ENCODE measurements around the gene MYH9. TPM values are rescaled to one million over a fixed set of nuclear protein-coding genes. Genes with fewer than 3 reads are reported as not detected.

The MYH9 gene
- polyA plus RNA-seq, 1 donor from 2014 or later: 7.1 TPM

DNA sequence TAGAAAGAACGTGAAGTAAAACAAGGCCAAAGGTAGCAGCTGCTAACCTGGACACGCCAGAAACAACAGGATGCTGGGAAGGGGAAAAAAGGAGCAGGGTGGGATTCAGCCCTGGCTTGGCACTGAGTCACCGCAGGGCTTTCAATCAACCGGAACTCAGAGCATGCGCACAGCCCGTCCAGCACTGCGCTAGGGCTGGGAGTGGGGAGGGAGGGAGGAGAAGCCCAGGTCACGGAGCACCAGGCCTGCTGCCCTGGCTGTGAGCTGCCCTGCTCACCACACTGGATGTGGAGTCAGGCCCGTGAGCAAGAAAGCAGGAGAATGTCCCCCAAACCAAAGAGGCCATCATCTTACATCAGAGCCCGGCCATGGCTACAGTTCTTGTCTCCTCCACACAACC lies 83.3 kb downstream of the MYH9 start:
- Histone ChIP-seq H3K4me3 (ENCODE audit: low read length) (no peak overlapping the region), H2AFZ (ENCODE audit: low read depth, low read length) (no peak overlapping the region), H3K9ac (ENCODE audit: low read length) (no peak overlapping the region), H3K9me3 (ENCODE audit: low read length) (no peaks in the 10 kb centered on the region), H3K27me3 (ENCODE audit: insufficient read depth, low read depth, low read length) (no peaks in the 10 kb centered on the region), H3F3A (ENCODE audit: insufficient read depth, low read length, poor library complexity, severe bottlenecking) (no peaks in the 10 kb centered on the region), H3K79me2 (replicated peaks; ENCODE audit: insufficient read depth, low read length) (no peaks in the 10 kb centered on the region), H3K9me2 (ENCODE audit: insufficient read depth, low read length) (no peaks in the 10 kb centered on the region), H3K36me3 (ENCODE audit: insufficient read depth, low read length) (no peaks in the 10 kb centered on the region), H3K4me2 (ENCODE audit: low read length) (no peak overlapping the region), H4K20me1 (ENCODE audit: insufficient read depth) (no peaks in the 10 kb centered on the region), H3K27ac (ENCODE audit: low read length) (no peak overlapping the region)
- no peak for TF ChIP-seq EZH2 (IDR thresholded peaks at IDR 0.05; ENCODE audit: borderline replicate concordance, insufficient read depth, low read length, poor library complexity, severe bottlenecking)
- TF ChIP-seq POLR2AphosphoS5 (IDR thresholded peaks at IDR 0.05): no peak
- no peak for TF ChIP-seq SMC3 (conservative IDR thresholded peaks at IDR 0.05; ENCODE audit: poor library complexity)
- no peak for TF ChIP-seq EP300 (conservative IDR thresholded peaks at IDR 0.05; ENCODE audit: poor library complexity, severe bottlenecking)
- TF ChIP-seq TAF1 (IDR thresholded peaks at IDR 0.05; ENCODE audit: low read depth): no peak
- TF ChIP-seq RAD21 (conservative IDR thresholded peaks at IDR 0.05): no peak
- TF ChIP-seq, protein P1, sequence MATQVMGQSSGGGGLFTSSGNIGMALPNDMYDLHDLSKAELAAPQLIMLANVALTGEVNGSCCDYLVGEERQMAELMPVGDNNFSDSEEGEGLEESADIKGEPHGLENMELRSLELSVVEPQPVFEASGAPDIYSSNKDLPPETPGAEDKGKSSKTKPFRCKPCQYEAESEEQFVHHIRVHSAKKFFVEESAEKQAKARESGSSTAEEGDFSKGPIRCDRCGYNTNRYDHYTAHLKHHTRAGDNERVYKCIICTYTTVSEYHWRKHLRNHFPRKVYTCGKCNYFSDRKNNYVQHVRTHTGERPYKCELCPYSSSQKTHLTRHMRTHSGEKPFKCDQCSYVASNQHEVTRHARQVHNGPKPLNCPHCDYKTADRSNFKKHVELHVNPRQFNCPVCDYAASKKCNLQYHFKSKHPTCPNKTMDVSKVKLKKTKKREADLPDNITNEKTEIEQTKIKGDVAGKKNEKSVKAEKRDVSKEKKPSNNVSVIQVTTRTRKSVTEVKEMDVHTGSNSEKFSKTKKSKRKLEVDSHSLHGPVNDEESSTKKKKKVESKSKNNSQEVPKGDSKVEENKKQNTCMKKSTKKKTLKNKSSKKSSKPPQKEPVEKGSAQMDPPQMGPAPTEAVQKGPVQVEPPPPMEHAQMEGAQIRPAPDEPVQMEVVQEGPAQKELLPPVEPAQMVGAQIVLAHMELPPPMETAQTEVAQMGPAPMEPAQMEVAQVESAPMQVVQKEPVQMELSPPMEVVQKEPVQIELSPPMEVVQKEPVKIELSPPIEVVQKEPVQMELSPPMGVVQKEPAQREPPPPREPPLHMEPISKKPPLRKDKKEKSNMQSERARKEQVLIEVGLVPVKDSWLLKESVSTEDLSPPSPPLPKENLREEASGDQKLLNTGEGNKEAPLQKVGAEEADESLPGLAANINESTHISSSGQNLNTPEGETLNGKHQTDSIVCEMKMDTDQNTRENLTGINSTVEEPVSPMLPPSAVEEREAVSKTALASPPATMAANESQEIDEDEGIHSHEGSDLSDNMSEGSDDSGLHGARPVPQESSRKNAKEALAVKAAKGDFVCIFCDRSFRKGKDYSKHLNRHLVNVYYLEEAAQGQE (IDR thresholded peaks at IDR 0.05; ENCODE audit: borderline replicate concordance): no peak
- TF ChIP-seq, protein P2, sequence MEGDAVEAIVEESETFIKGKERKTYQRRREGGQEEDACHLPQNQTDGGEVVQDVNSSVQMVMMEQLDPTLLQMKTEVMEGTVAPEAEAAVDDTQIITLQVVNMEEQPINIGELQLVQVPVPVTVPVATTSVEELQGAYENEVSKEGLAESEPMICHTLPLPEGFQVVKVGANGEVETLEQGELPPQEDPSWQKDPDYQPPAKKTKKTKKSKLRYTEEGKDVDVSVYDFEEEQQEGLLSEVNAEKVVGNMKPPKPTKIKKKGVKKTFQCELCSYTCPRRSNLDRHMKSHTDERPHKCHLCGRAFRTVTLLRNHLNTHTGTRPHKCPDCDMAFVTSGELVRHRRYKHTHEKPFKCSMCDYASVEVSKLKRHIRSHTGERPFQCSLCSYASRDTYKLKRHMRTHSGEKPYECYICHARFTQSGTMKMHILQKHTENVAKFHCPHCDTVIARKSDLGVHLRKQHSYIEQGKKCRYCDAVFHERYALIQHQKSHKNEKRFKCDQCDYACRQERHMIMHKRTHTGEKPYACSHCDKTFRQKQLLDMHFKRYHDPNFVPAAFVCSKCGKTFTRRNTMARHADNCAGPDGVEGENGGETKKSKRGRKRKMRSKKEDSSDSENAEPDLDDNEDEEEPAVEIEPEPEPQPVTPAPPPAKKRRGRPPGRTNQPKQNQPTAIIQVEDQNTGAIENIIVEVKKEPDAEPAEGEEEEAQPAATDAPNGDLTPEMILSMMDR (IDR thresholded peaks at IDR 0.05; ENCODE audit: poor library complexity, severe bottlenecking): no peak
- TF ChIP-seq MXI1 (conservative IDR thresholded peaks at IDR 0.05; ENCODE audit: poor library complexity, severe bottlenecking): no peak

DNA sequence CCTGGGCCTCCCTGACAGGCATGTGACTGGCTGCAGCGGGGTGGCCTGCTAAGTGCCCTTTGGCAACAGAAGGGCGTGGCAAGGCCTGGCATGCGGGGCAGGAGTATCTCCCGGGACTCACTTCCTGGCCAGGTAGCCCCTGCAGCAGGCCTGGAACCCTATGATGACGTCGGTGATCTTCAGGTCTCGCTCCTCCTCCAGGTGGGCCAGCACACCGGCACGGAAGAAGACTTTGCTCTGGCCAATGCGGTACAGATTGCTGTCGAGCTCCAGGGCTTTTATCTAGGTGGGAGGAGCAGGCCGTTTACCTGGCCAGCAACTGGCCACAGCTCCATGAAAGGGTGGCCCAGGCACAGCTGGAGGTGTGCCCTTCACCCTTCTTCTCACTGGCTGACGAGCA lies 83.9 kb downstream of the MYH9 start:
- no peaks in the 10 kb centered on the region for H3K9me2 ChIP-seq (ENCODE audit: insufficient read depth, low read length)
- H3K79me2 ChIP-seq (replicated peaks; ENCODE audit: insufficient read depth, low read length): no peaks in the 10 kb centered on the region
- H3K36me3 ChIP-seq (ENCODE audit: insufficient read depth, low read length): no peaks in the 10 kb centered on the region
- H4K20me1 ChIP-seq (ENCODE audit: insufficient read depth): no peaks in the 10 kb centered on the region
- TF ChIP-seq, protein P2 (IDR thresholded peaks at IDR 0.05; ENCODE audit: poor library complexity, severe bottlenecking): no peak
- H3F3A ChIP-seq (ENCODE audit: insufficient read depth, low read length, poor library complexity, severe bottlenecking): no peaks in the 10 kb centered on the region
- no peak overlapping the region for H3K4me2 ChIP-seq (ENCODE audit: low read length)
- no peaks in the 10 kb centered on the region for H3K27me3 ChIP-seq (ENCODE audit: insufficient read depth, low read depth, low read length)
- no peak overlapping the region for H2AFZ ChIP-seq (ENCODE audit: low read depth, low read length)
- H3K9me3 ChIP-seq (ENCODE audit: low read length): no peaks in the 10 kb centered on the region
- H3K27ac ChIP-seq (ENCODE audit: low read length): no peak overlapping the region
- no peak overlapping the region for H3K9ac ChIP-seq (ENCODE audit: low read length)
- no peak overlapping the region for H3K4me3 ChIP-seq (ENCODE audit: low read length)
